Measurements from ENCODE around the gene PPP1R16B. TPM values are rescaled to one million over a fixed set of nuclear protein-coding genes. Genes with fewer than 3 reads are reported as not detected.
A peak's percentile ranks its signal among the peaks of the same experiment; 100 is the strongest.

PPP1R16B gene
- total RNA-seq (10 to 100 TPM; 20.8 to 75.4 (median 22.0) TPM), polyA plus RNA-seq (10 to 100 TPM; 11.4 to 19.8 TPM), total RNA-seq (73.6 reads per million, percentile 79 among the genes with 10 or more reads in this experiment)

DNA sequence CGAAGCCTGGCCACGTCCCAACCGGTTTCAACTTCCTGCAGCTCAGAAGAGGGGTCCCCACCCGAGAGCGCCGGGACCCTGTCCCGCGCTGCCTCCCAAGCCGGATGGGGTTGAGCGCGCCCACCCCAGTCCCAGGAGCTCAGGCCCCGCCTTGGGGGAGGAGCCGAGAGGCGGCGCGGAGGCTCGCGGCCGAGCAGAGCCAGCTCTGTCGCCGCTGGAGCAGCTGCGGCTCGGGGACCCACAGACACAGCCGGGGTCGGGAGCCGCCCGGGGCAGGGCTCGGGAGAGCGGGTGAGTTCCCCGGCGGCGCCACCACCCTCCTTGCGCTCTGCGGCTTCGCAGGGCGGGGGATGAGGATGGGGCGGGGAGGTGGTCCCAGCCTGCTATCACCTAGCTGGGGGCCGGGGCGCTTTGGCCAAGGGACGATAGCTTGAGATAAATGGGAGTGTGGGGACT, at the start of gene PPP1R16B:
PPP1R16B (plus strand) TSS at position 196 of the 456 bp plus-strand sequence. CDS start 30,229 bp downstream, outside the sequence.
- ChIA-PET CTCF (interaction anchor here (1.0 to 2.8 kb wide), 6 partner anchors 35 to 157 kb away, joined by 3 to 10 read pairs (median 4); partner anchors contain the start of gene DHX35), POLR2A (interaction anchor here (0.8 to 3.8 kb wide), 13 partner anchors 16 to 156 kb away, joined by 3 to 50 read pairs (median 4); partner anchors contain the start of genes ACTR5 and DHX35)
- Histone ChIP-seq H3K9me3 (ENCODE audit: control insufficient read depth in 2 of 3, low read length in 3 of 3) (no peaks in the 10 kb centered on the region), H3K4me1 (ENCODE audit: control insufficient read depth in 2 of 2, insufficient read depth in 2 of 2, low read length in 2 of 2) (peaks cover 33 to 47% of the 10 kb centered on the region in 2 donors), H3K4me3 (ENCODE audit: low read length) (peak within 1 kb of the TSS; percentile 86), H3K27me3 (ENCODE audit: control insufficient read depth in 2 of 2, insufficient read depth in 2 of 2, low read length in 2 of 2) (no peaks in the 10 kb centered on the region), H3K27ac (ENCODE audit: low read depth, low read length) (peak within 1 kb of the TSS; percentile 99), H3K36me3 (ENCODE audit: control insufficient read depth in 2 of 3, insufficient read depth in 3 of 3, low read length in 3 of 3) (peaks cover 0 to 12% (median 0%) of the 10 kb centered on the region in 3 experiments)
- Mint-ChIP-seq H3K27me3 (peaks cover 0 to 3% (median 0%) of the 10 kb centered on the region in 5 donors), H3K9me3 (peaks cover 0 to 5% (median 0%) of the 10 kb centered on the region in 11 donors), H3K4me3 (peak within 1 kb of the TSS; percentile 81 to 95 (median 92)), H3K36me3 (peaks cover 3 to 25% (median 4%) of the 10 kb centered on the region in 5 donors), H3K4me1 (peaks cover 36 to 58% (median 53%) of the 10 kb centered on the region in 7 donors), H3K27ac (peak within 1 kb of the TSS; percentile 85 to 100 (median 97))
- intact Hi-C loops (cut with micrococcal nuclease): loop anchor here (1.0 to 5.0 kb wide), 12 partner anchors 15 to 159 kb away; partner anchors contain the start of genes ACTR5 (in 2 of the 2), DHX35 (in 1 of the 2) and FAM83D (in 1 of the 2)
- peak; percentile 72 for ATAC-seq
- peak; percentile 62 to 83 (median 74) for DNase-seq

DNA sequence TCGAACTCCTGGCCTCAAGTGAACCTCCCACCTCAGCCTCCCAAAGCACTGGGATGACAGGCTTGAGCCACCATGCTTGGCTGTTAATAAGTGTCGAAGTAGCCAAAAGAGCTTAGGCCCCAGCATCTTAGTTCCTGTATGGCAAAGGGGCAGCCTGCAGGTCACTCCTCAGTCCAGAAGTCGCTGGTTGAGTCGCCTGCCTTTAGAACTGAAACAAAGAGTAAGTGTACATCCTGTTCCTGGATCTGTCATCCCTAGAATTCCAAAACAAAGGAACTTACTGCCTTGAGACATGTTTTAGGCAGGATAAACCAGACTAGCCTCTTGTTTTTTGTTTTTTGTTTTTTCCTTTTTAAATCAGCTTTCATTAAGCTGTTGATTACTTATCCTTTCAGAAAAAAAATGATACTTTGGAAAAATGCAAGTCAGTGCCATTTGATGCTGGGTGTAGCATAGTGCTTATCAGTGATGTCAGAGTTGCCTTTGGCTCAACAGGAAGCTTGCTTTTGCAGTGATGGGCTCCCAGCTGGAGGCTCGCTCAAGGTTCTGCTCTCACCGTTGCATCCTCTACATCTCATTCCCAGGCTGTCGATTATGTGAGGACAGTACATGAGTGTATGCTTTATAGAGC, 48.2 kb upstream of the PPP1R16B start:
- Histone ChIP-seq H3K9me3 (ENCODE audit: control insufficient read depth in 2 of 3, low read length in 3 of 3) (no peaks in the 10 kb centered on the region), H3K4me3 (ENCODE audit: low read length) (no peak overlapping the region), H3K27me3 (ENCODE audit: control insufficient read depth in 2 of 2, insufficient read depth in 2 of 2, low read length in 2 of 2) (no peaks in the 10 kb centered on the region), H3K36me3 (ENCODE audit: control insufficient read depth in 2 of 3, insufficient read depth in 3 of 3, low read length in 3 of 3) (peaks cover 8 to 82% (median 29%) of the 10 kb centered on the region in 3 experiments), H3K27ac (ENCODE audit: low read depth, low read length) (no peak overlapping the region), H3K4me1 (ENCODE audit: control insufficient read depth in 2 of 2, insufficient read depth in 2 of 2, low read length in 2 of 2) (no peaks in the 10 kb centered on the region)
- Mint-ChIP-seq H3K4me1 (peaks cover 0 to 13% (median 2%) of the 10 kb centered on the region in 7 donors), H3K36me3 (peaks cover 24 to 69% (median 47%) of the 10 kb centered on the region in 5 donors), H3K27me3 (no peaks in the 10 kb centered on the region), H3K27ac (peak overlapping the region in 1 of 9 donors; percentile 23), H3K4me3 (no peak overlapping the region), H3K9me3 (no peaks in the 10 kb centered on the region)
- POLR2A ChIA-PET: no interaction called here
- intact Hi-C loops (cut with micrococcal nuclease): no loop called here
- CTCF ChIA-PET: interaction anchor here (0.9 kb wide), 1 partner anchor 25 kb away, joined by 3 read pairs; no protein-coding TSS in a partner anchor
- DNase-seq (no peak), ATAC-seq (no peak)

DNA sequence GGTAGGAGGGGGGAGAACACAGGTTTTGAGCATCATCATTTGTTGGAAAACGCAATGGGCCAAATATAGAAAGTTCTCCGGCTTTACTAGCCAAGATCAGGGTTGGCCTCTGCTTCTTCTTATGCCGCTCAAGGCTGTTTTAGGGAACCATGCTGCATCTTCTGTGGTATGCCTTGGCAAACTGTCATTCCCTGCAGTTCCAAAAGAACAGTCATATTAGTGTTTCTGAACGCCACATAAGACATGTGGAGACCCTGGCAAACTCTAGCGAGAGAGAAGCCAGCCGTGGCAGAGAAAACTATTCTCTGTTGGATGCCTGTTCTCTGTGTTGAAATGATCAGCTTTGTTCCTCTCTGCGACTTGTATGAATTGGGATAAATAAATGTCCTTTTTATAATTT, 46.4 kb upstream of the PPP1R16B start:
- Histone ChIP-seq H3K27ac (ENCODE audit: low read depth, low read length) (no peak overlapping the region), H3K4me3 (ENCODE audit: low read length) (no peak overlapping the region), H3K9me3 (ENCODE audit: control insufficient read depth in 2 of 3, low read length in 3 of 3) (no peaks in the 10 kb centered on the region), H3K27me3 (ENCODE audit: control insufficient read depth in 2 of 2, insufficient read depth in 2 of 2, low read length in 2 of 2) (no peaks in the 10 kb centered on the region), H3K36me3 (ENCODE audit: control insufficient read depth in 2 of 3, insufficient read depth in 3 of 3, low read length in 3 of 3) (peaks cover 8 to 90% (median 17%) of the 10 kb centered on the region in 3 experiments), H3K4me1 (ENCODE audit: control insufficient read depth in 2 of 2, insufficient read depth in 2 of 2, low read length in 2 of 2) (no peaks in the 10 kb centered on the region)
- DNase-seq (no peak), ATAC-seq (no peak)
- peaks cover 0 to 28% (median 3%) of the 10 kb centered on the region in 7 donors for H3K4me1 Mint-ChIP-seq
- H3K4me3 Mint-ChIP-seq: no peak overlapping the region
- no peak overlapping the region for H3K27ac Mint-ChIP-seq
- peaks cover 0 to 1% (median 0%) of the 10 kb centered on the region in 11 donors for H3K9me3 Mint-ChIP-seq
- H3K27me3 Mint-ChIP-seq: no peaks in the 10 kb centered on the region
- peaks cover 28 to 73% (median 52%) of the 10 kb centered on the region in 5 donors for H3K36me3 Mint-ChIP-seq
- intact Hi-C loops (cut with micrococcal nuclease): no loop called here
- POLR2A ChIA-PET: no interaction called here
- CTCF ChIA-PET: no interaction called here

DNA sequence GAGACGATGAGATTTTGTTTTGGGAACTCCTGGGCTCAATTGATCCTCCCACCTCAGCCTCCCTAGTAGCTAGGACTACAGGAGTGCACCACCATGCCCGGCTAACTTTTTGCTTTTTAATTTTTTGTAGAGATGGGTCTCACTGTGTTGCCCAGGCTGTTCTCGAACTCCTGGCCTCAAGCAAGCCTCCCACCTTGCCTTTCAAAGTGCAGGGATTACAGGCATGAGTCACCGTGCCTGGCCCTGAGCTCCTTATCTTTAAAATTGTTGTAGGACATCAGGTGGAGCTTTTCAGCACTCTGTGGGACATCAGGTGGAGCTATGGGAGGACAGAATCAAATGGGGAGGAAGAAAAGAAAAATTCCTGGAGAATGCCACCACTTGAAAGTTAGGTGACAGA, 44.5 kb upstream of the PPP1R16B start:
- peaks cover 21 to 71% (median 46%) of the 10 kb centered on the region in 5 donors for H3K36me3 Mint-ChIP-seq
- H3K9me3 ChIP-seq (ENCODE audit: control insufficient read depth in 2 of 3, low read length in 3 of 3): no peaks in the 10 kb centered on the region
- CTCF ChIA-PET: interaction anchor here (1.4 kb wide), 1 partner anchor 132 kb away, joined by 4 read pairs; no protein-coding TSS in a partner anchor

DNA sequence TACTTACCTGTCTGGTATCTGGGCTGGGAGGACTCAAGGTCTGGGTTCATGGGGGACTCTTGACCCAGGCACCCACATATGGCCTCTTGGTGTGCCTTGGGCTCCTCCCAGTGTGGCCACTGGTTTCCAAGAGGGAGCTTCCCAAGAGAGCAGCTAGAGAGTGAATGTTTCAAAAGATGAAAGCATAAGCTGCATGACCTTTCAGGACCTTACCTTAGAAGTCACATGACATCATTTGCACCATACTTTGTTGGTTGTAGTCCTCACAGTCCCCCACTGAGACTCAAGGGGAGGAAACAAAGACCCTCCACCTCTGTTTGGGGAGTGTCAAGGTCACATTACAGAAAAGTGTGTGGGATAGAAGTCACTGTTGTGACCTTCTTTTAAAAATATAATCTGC, 43.3 kb upstream of the PPP1R16B start:
- no peaks in the 10 kb centered on the region for H3K9me3 ChIP-seq (ENCODE audit: control insufficient read depth in 2 of 3, low read length in 3 of 3)
- intact Hi-C loops (cut with micrococcal nuclease): no loop called here
- no peaks in the 10 kb centered on the region for H3K27me3 ChIP-seq (ENCODE audit: control insufficient read depth in 2 of 2, insufficient read depth in 2 of 2, low read length in 2 of 2)
- ChIA-PET CTCF (interaction anchor here (0.6 to 0.8 kb wide), 2 partner anchors 10 to 388 kb away, joined by 3 to 4 read pairs; no protein-coding TSS in a partner anchor), POLR2A (interaction anchor here (0.6 kb wide), 1 partner anchor 26 kb away, joined by 3 read pairs; no protein-coding TSS in a partner anchor)
- Mint-ChIP-seq H3K27ac (peak overlapping the region in 2 of 9 donors; percentile 32 to 49), H3K4me3 (no peak overlapping the region), H3K4me1 (peaks cover 0 to 28% (median 3%) of the 10 kb centered on the region in 7 donors), H3K27me3 (no peaks in the 10 kb centered on the region), H3K9me3 (peaks cover 0 to 1% (median 0%) of the 10 kb centered on the region in 11 donors), H3K36me3 (peaks cover 22 to 75% (median 55%) of the 10 kb centered on the region in 5 donors)
- no peak for DNase-seq
- no peak overlapping the region for H3K27ac ChIP-seq (ENCODE audit: low read depth, low read length)
- H3K4me1 ChIP-seq (ENCODE audit: control insufficient read depth in 2 of 2, insufficient read depth in 2 of 2, low read length in 2 of 2): no peaks in the 10 kb centered on the region
- no peak overlapping the region for H3K4me3 ChIP-seq (ENCODE audit: low read length)
- H3K36me3 ChIP-seq (ENCODE audit: control insufficient read depth in 2 of 3, insufficient read depth in 3 of 3, low read length in 3 of 3): peaks cover 3 to 88% (median 7%) of the 10 kb centered on the region in 3 experiments
- no peak for ATAC-seq

More for the DNA sequence above, 44.5 kb upstream of the PPP1R16B start:
- DNase-seq (no peak), ATAC-seq (no peak)
- Histone ChIP-seq H3K4me1 (ENCODE audit: control insufficient read depth in 2 of 2, insufficient read depth in 2 of 2, low read length in 2 of 2) (no peaks in the 10 kb centered on the region), H3K27ac (ENCODE audit: low read depth, low read length) (no peak overlapping the region), H3K27me3 (ENCODE audit: control insufficient read depth in 2 of 2, insufficient read depth in 2 of 2, low read length in 2 of 2) (no peaks in the 10 kb centered on the region), H3K4me3 (ENCODE audit: low read length) (no peak overlapping the region), H3K36me3 (ENCODE audit: control insufficient read depth in 2 of 3, insufficient read depth in 3 of 3, low read length in 3 of 3) (peaks cover 3 to 92% (median 11%) of the 10 kb centered on the region in 3 experiments)
- H3K4me3 Mint-ChIP-seq: no peak overlapping the region
- POLR2A ChIA-PET: no interaction called here
- peaks cover 0 to 1% (median 0%) of the 10 kb centered on the region in 11 donors for H3K9me3 Mint-ChIP-seq
- peaks cover 0 to 29% (median 3%) of the 10 kb centered on the region in 7 donors for H3K4me1 Mint-ChIP-seq
- H3K27ac Mint-ChIP-seq: no peak overlapping the region
- intact Hi-C loops (cut with micrococcal nuclease): no loop called here
- no peaks in the 10 kb centered on the region for H3K27me3 Mint-ChIP-seq

DNA sequence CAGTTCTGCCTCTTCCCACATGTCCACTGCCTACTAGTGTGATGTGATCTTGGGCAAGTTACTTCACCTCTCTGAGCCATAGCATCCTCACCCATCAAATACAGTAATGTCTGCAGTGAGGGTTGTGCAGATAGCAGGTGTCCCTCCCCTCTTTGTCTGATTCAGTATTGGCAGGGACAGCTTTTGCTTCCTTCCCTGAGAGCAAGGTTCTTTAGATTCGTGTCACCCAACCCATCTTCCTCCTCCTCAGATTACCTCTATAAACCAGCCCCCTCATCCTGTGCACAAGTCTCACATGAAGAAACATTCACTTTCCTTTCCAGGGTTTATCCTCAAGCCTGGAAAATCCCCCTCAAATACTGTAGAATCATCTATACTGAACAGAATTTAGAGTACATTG, 41.9 kb upstream of the PPP1R16B start:
- peaks cover 0 to 1% (median 0%) of the 10 kb centered on the region in 11 donors for H3K9me3 Mint-ChIP-seq
- Histone ChIP-seq H3K4me1 (ENCODE audit: control insufficient read depth in 2 of 2, insufficient read depth in 2 of 2, low read length in 2 of 2) (no peaks in the 10 kb centered on the region), H3K9me3 (ENCODE audit: control insufficient read depth in 2 of 3, low read length in 3 of 3) (no peaks in the 10 kb centered on the region), H3K36me3 (ENCODE audit: control insufficient read depth in 2 of 3, insufficient read depth in 3 of 3, low read length in 3 of 3) (peaks cover 3 to 91% (median 7%) of the 10 kb centered on the region in 3 experiments), H3K27me3 (ENCODE audit: control insufficient read depth in 2 of 2, insufficient read depth in 2 of 2, low read length in 2 of 2) (no peaks in the 10 kb centered on the region), H3K4me3 (ENCODE audit: low read length) (no peak overlapping the region), H3K27ac (ENCODE audit: low read depth, low read length) (no peak overlapping the region)
- no peaks in the 10 kb centered on the region for H3K27me3 Mint-ChIP-seq
- no peak overlapping the region for H3K4me3 Mint-ChIP-seq
- peaks cover 25 to 78% (median 60%) of the 10 kb centered on the region in 5 donors for H3K36me3 Mint-ChIP-seq
- ChIA-PET POLR2A (interaction anchor here (0.6 kb wide), 1 partner anchor 121 kb away, joined by 4 read pairs; no protein-coding TSS in a partner anchor), CTCF (interaction anchor here (1.0 kb wide), 1 partner anchor 131 kb away, joined by 4 read pairs; no protein-coding TSS in a partner anchor)
- intact Hi-C loops (cut with micrococcal nuclease): no loop called here
- ATAC-seq (no peak), DNase-seq (no peak)
- peaks cover 0 to 28% (median 3%) of the 10 kb centered on the region in 7 donors for H3K4me1 Mint-ChIP-seq
- H3K27ac Mint-ChIP-seq: no peak overlapping the region
